DMS53 treated with DMSO at 0.1 percent for 48 hours (cell line): Measurements from ENCODE around the gene COX6B2.
"Not testable (repeated sequence)": the region's sequence is repeated elsewhere in the genome, so short reads cannot be mapped to it uniquely, and the experiment has no call there.

Experiments used
- DNase-seq: peaks from one replicate; lab custom pipeline; 2025; ENCODE audit not compliant: unreplicated experiment; lab: John Stamatoyannopoulos, UW

Gene COX6B2, protein sequence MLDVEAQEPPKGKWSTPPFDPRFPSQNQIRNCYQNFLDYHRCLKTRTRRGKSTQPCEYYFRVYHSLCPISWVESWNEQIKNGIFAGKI

DNA sequence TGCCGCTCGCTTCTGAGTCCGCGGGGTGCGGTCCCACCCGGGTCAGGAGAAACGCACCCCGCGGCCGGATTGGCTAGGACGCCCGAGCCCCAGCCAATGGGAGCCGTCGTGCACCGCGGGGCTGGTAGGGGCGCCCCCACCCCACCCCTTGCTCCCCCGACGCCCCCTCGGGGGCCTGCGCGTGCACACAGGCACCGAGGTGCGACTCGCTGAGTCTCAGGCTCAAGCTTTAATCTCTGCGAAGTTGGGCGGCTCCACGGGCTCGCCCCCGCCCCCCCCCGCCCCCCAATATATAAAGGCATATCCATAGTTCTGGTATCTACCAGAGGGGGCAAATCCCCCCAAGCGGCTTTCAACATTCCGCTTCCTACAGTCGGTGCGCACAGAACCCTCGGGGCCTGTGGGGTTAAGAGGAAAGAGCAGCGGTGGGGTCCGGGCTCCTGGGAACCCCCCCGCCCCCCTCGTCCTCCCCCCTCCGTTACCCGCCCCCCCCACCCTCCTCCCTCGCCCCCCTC is at the start of gene COX6B2:
TSS of gene COX6B2 (minus strand) at position 22 of the 515 bp plus-strand sequence. CDS start 198 bp downstream, outside the sequence.
- DNase-seq = no peak

DNA sequence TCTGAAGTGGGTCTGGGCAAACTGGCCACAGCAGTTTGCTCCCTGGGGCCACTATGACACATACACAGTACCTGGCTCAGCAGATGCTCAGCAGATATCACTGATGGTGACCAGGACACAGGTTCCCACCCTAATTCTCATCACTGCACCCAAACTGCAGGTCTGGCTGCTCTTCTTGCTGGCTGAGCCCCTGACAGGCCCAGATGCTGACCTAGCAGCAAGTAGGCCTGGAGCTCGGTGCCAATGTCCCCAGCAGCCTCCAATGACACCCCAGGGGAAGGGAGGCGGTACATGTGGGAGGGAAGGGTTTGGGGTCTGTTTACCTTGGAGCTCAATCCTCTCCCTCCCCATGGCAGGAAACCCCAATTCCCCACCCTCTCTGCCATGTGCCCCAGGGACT is 48.0 kb upstream of the COX6B2 start:
- no peak for DNase-seq

DNA sequence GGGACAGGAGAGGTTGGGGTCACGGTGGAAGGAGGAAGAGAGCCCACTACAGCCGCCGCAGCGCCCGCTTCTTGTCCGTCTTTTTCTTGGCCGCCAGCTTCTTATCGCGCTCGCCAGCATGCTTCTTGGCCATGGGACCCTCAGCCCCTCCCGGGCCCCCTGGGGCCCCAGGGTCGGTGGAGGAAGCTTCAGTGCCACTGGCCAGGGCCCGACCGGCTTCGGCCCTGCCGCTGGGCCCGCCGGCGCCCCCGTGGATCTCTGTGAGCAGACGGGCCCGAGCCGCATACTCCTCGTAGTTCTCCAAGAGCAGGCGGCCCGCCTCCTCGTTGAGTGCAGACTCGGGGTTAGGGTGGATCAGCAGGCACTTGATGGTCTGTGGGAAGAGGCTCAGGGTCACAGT is 46.9 kb upstream of the COX6B2 start:
- not testable (repeated sequence) for DNase-seq

DNA sequence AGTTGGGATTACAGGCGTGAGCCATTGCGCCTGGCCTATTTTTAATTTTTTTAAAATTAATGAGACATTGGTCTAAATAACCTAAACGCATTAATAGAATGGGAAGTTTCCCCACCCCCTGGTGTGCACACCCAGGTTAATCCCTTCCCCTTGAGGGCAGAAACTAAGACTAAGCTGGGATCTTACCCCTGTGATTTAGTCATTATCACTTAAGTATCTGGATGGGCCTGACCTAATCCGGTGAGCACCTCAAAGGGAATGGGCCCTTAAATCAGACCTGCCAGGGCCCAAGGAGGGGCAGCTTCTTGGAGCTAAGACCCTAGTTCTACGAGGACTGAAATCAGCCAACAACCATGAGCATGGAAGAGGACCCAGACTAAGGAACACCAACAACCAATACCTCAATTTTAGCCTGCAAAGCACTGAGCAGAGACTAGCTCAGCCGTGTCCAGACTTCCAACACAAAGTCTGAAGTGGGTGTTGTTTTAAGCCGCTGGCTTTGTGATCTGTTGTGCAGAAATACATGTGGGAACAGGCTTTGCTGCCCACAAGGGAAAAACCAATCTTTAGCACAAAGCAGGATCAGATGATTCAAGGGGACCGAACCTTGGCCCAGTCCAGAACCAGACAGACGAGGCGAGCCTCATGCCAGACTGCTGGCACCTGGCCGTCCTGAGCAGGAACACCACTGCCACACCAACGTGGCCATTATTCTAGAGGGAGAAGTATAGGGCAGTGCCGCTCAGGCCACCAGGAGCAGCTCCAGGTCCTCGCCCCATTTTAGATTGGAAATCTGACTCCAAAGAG is 46.0 kb upstream of the COX6B2 start:
- no peak for DNase-seq

DNA sequence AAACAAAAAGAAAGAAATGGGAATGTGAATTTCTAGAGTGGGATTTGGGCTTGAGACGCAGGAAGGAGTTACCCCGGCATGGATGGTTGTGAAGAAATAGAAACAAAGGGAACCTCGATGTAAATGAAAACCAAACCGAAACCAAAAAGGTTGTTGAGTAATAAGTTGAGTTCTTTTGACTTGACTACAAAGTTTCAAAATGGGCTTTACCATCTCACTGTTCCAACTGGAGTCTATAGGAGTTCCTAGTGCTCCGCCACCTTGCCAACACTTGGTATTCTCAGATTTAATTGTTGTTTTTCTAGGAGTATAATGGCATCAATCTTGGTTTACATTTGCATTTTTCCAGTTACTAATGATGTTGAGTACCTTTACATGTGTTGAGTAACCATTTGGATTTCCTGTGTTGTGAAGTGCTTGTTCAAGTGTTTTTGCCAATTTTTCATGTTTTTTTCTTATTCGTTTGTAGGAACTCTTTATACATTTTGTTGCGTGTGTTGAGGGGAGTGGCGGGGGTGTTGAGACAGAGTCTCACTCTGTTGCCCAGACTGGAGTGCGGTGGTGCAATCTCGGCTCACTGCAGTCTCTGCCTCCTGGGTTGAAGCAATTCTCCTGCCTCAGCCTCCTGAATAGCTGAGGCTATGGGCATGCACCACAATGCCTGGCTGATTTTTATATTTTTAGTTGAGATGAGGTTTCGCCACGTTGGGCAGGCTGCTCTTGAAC is 43.8 kb upstream of the COX6B2 start:
- DNase-seq = no peak

DNA sequence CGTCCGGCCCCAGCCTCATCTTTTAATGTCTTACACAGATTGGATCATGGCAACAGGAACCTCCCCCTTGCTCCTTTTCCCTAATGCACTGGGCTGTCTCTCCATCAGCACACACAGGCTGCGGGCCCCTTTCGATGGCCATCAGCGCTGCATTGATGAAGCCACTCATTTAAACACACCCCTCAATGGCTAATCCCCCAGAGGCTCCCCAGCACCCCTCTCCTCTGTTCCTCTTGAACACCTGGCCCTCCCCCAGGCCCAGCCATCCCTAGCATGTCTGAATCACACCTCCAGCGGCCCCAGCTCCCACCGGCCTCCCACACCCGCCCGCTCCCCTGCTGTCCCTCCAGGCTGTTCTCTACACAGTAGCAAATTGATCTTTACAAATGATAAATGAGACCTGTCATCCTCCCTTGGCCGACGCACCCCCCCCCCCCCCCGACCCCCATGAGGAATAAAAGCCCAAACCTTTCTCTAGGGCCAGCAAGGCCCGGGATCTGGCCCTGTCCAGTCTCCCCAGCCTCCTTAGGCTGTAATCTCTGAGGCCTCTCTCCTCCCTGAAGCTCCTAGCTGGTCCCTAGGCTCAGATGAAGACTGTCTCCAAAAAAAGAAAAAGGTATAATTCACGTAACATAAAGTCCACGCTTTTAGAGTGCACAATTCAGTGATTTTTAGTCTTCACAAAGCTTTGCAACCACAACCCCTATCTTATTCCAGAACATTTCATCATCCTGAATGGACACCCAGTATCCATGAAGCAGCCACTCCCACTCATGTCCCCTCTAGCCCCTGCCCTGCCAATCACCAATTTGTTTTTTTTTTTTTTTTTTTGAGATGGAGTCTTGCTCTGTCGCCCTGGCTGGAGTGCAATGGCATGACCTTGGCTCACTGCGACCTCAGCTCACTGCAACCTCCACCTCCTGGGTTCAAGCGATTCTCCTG is 38.6 kb upstream of the COX6B2 start:
- no peak for DNase-seq

DNA sequence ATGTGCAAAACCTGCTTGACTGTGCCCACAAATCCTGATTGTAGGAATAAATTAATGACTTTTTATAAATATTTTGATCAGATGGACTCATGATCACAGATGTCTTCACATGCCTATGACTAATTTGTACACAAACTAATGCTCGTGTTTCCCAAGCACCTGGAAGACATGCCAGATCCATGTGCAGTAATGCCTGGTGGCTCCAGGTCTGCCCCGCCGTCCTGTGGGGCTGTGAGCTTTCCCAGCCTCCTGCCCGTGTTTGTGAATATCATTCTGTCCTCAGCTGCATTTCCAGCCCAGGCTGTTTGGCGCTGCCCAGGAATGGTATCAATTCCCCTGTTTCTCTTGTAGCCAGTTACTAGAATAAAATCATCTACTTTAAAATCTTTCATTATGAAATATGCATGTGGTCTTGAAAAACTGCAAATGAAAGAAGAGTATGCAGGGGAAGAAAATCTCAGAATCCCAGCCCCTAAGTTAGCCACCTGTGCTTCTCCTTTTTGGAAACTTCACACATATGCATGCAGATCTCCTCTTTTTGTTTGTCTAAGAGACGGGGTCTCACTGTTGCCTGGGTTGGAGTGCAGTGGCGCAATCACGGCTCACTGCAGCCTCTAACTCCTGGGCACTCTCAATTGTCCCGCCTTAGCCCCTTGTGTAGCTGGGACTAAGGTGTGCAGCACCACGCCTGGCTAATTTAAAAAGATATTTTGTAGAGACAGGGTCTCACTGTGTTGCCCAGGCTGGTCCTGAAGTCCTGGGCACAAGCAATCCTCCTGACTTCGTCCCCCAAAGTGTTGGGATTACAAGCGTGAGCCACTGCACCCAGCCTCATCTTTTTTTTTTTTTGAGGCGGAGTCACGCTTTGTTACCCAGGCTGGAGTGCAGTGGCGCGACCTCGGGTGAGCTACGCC is 37.4 kb upstream of the COX6B2 start:
- no peak for DNase-seq

DNA sequence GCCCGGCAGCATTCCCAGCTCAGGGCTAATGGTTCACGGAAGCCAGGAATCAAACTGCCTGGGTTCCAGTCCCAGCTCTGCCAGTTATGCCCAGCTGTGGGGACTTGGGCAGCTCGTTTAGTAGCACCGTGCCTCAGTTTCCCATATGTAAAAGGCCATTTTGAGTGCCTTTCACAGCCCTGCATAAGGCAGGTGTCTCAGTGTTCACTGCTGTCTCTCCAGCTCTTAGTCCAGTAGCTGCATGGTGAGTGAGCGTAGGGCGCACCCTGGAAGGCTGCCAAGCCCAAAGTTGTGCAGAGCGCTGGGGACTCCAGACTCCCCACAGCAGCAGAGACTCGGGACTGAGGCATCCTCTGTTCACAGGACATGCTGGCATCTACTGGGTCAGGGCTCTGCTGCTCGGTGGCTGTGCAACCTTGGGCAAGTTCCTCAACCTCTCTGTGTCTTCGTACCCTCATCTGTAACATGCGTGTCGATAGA is 36.7 kb upstream of the COX6B2 start:
- no peak for DNase-seq

DNA sequence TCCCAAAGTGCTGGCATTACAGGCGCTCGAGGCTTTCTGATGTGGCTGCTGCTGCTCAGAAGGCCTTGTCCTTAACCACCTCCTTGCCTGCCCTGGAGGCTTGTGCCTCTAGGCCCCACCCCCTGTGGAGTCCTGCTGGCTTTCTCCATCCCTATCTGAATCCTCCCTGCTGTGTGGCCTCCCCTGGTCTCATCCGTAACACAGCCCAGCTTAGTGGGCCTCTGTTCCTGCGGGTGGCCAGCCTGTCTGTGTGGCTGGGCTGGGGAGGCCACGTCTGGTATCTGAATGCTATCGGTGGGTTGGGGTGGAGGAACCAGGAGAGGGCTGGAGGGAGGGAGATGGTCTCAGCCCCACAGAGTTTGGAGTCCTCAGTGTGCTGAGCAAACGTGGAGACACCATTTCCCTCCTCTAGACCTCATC is 36.0 kb upstream of the COX6B2 start:
- no peak for DNase-seq

DNA sequence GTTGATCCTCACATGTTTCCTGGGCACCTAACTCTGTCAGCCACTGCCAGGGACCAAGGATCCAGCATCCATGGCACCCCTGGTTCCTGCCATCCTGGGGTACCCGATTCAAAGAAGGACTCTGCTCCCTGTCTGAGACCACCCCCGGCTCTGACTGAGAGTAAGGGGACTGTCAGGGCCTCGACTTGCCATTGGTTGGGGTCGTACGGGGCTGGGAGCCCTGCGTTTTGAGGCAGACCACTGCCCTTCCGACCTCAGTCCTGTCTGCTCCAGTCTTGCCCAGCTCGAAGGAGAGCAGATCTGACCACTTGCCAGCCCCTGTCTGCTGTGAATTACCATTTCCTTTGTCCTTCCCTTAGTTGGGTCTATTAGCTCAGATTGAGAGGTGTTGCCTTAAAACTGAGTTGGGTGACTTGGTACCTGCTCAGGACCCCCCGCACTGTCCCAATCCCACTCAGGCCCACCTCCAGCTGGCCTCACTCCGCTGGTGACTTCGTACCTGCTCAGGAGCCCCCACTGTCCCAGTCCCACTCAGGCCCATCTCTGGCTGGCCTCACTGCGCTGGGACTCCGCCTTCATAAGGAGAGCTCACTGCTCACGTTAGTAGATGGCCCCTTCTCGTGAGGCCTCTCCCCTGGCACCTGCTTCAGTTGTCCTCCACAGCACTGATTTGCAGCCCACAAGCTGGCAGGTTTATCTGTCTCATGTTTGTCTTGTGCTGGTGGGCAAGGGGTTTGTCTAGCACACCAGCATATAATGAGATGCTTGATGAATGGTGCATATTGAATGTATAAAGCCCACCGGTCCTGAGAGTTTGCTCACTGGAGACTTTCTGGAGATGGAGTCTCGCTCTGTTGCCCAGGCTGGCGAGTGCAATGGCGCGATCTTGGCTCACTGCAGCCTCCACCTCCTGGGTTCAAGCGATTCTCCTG is 35.1 kb upstream of the COX6B2 start:
- no peak for DNase-seq

DNA sequence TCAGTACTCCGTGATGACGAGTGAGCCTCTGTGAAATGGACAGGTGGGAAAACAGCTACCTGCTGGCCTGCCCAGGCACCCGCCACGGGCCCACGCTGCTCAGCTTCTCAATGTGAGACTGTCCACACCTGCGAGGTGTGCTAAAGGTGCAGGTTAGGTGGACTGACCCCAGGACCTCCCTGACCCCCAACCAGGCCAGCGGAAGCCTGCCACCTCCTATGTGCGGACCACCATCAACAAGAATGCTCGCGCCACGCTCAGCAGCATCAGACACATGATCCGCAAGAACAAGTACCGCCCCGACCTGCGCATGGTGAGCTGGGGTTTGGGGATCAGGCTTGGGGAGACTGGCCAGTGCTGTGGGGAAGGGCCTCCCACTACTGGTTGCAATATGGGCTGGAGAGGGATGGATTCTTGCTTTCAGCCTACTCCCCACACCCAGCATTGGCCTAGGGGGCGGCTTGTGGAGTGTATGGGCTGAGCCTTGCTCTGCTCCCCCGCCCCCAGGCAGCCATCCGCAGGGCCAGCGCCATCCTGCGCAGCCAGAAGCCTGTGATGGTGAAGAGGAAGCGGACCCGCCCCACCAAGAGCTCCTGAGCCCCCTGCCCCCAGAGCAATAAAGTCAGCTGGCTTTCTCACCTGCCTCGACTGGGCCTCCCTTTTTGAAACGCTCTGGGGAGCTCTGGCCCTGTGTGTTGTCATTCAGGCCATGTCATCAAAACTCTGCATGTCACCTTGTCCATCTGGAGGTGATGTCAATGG is 33.4 kb upstream of the COX6B2 start:
- no peak for DNase-seq

DNA sequence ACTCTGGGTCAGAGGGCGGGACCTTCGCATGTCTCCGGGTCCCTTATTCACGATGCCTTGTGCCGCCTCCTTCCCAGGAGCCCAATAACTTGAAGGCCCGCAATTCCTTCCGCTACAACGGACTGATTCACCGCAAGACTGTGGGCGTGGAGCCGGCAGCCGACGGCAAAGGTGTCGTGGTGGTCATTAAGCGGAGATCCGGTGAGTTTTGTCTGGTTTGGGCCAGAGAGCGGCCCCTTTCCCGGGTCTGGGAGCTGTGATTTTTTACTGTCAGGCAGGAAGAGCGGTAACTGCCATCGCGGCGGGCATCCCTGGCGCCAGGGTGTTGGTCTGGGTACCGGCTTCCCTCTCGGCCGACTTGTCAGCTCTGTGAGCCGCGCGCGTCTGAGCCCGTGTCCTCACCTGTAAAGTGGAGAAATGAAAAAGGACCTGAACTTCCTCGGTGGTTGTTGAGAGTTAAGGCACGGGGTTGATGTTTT is 32.0 kb upstream of the COX6B2 start:
- DNase-seq = no peak

DNA sequence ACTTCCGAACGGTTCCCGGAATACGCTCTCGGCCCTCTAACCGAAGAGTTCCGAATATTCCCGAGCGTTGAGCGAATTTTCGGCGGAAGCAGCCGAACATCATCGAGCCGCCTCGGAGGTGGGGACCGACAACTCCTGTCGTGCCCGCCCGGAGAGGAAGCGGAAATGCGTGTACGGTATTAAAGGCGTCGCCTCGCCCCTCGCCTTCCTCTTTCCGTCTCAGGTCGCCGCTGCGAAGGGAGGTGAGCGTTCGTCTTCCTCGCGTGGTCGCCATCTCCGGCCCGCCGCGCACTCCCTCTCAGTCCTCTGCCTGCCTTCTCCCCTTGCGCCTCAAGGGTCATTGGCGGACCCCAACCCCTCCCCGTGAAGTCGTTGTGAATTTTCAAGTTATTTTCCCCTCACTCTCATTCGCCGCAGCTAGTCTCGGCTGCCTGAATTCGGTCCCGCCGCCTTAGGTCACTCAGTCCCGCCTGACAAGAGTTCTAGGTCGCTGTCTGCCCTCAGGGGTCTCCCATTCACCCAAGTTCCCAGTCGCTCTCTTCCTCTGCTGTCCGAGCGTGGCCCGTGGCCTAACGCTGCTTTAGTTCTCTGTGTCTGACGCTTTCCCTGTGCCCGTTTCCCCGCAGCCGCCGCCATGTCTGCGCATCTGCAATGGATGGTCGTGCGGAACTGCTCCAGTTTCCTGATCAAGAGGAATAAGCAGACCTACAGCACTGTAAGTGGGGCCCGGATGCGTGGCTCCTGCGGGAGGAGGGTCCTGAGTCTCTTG is 31.4 kb upstream of the COX6B2 start, which contains the start of gene RPL28:
TSS of gene RPL28 (plus strand) at position 209 of the 769 bp plus-strand sequence. CDS start at position 635, 426 bp downstream.
- DNase-seq = peak; percentile 97

DNA sequence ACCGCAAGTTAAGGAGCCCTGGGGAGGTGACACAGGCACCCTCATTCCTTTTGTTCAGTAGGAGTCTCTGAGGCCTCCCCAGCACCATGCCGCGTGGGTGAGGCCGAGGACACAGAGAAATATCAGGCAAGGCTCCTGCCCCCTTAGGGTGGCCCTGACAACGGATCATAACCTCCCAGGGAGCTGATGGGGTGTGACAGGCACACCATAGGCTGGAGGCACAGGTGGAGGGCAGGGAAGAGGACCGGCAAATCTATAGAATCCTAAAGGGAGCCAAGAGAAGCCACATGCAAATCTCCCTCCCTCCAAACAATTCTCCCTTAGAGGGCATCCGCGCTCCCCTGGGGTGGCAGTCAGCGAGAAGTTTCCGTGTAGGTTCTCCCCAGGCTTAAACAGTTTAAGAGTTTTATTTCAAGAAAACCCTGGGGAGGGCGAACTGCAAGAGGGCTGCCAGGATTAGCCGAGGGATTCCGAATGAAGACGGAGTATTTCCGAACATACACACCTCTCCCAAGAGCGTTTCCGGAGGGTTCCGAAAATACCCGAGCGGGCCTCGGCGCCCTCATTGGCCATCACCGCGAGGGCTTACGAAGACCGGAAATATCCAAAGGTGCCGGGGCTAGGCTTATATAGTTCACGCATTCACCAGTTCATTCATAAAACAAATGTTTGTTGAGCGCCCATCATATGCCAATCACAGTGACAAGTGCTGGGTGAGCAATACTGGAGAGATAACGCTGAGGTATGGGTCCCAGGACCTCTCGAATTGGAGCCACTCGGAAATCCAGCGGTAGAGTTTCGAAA is 30.6 kb upstream of the COX6B2 start:
- peak; percentile 97 for DNase-seq

DNA sequence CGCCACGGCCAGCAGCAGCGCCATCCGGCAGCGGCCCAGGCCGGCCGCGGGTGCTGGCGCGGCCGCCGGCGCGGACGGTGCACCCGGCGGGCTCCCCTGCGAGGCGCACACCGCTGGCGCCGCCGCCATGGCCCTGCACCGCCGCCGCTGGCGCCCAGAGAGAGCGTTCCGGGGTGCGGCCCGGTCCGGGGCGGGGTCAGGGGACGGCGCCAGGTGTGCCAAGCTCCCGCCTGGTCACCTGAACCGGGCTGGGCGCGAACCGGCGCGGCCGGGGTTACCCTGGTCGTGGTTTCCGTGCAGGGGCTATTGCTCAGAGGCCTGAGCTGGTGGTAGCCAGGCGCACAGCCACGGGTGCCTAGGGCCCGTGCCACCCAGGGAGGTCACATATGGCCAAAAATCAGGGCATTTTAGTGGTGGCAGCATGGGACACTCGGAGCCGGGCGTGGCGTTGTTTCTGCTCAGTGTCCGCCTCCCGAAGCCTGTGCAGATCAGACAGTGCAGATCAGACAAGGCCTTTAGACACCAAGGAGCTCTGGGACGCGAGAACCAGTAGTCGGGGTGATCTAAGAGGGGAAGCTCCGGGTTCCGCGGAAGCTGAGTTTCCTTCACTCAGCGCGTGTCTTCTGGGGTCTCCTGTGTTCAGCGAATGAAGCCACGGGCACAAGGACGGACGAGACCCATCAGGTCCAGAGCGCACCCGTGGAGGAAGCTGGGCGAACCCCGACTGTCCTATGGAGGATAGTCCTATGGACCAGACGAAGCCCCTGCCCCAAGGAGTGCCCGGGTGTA is 29.8 kb upstream of the COX6B2 start, which contains the start of gene TMEM238:
TSS of gene TMEM238 (minus strand) at position 162 of the 789 bp plus-strand sequence. CDS start at position 129, 33 bp downstream.
- DNase-seq = peak; percentile 47
